Activated effector memory CD4-positive, alpha-beta T cell treated with anti-CD3 and anti-CD28 coated beads, Interleukin-2, amount 50 U/mL, for 16 hours (primary cell): Measurements from ENCODE around the gene RERG.
"Not testable (repeated sequence)": the region's sequence is repeated elsewhere in the genome, so short reads cannot be mapped to it uniquely, and the experiment has no call there.

ENCODE experiments used
- DNase-seq: peaks from one replicate; pipeline ENCODE4 v3.0.0-alpha.2; 2020

RERG gene

GRCh38 chr12:15131431-15131830, 89.8 kb downstream of the RERG start:
- DNase-seq, result no peak

GRCh38 chr12:15130541-15130940, 90.7 kb downstream of the RERG start:
- DNase-seq, result no peak

- DNase-seq, result no peak
Measured at GRCh38 chr12:15123401-15123800, 97.8 kb downstream of the RERG start.

GRCh38 chr12:15122344-15122743, 98.9 kb downstream of the RERG start:
- DNase-seq, result no peak

GRCh38 chr12:15118955-15119354, 102.3 kb downstream of the RERG start:
- no peak for DNase-seq

- DNase-seq, result no peak
Measured at GRCh38 chr12:15116983-15117382, 104.2 kb downstream of the RERG start.

GRCh38 chr12:15116086-15116485, 105.1 kb downstream of the RERG start:
- no peak for DNase-seq

- DNase-seq, result no peak
Measured at GRCh38 chr12:15115434-15115833, 105.8 kb downstream of the RERG start.

GRCh38 chr12:15114501-15114900, 106.7 kb downstream of the RERG start:
- DNase-seq, result no peak

GRCh38 chr12:15092826-15093225, 128.4 kb downstream of the RERG start:
- DNase-seq, result no peak

- no peak for DNase-seq
Measured at GRCh38 chr12:15090441-15090840, 130.8 kb downstream of the RERG start.

- no peak for DNase-seq
Measured at GRCh38 chr12:15088105-15088504, 133.1 kb downstream of the RERG start.

GRCh38 chr12:15077751-15078150, 143.5 kb downstream of the RERG start:
- DNase-seq, result not testable (repeated sequence)

- DNase-seq, result no peak
Measured at GRCh38 chr12:15074351-15074750, 146.9 kb downstream of the RERG start.

GRCh38 chr12:15059123-15059522, 162.1 kb downstream of the RERG start:
- no peak for DNase-seq
